GF-D8 (cell line): ENCODE data around the gene ZNF382.
"Not testable (repeated sequence)": the region's sequence is repeated elsewhere in the genome, so short reads cannot be mapped to it uniquely, and the experiment has no call there.

Source experiments
- DNase-seq: peaks from one replicate; lab custom pipeline; 2025; lab: John Stamatoyannopoulos, UW

The ZNF382 gene

GRCh38 chr19:36605101-36605876, at the start of gene ZNF382:
Gene ZNF382, plus strand, starts transcription at chr19:36605313. Its CDS starts 4,602 bp downstream, at chr19:36609915.
- peak; percentile 56 for DNase-seq

- no peak for DNase-seq
Observed at GRCh38 chr19:36564391-36564790, 40.7 kb upstream of the ZNF382 start.

GRCh38 chr19:36572593-36573019, 32.5 kb upstream of the ZNF382 start:
- no peak for DNase-seq

GRCh38 chr19:36573020-36573894, 31.9 kb upstream of the ZNF382 start, which contains the start of gene ZNF529:
Gene ZNF529, minus strand, starts transcription at chr19:36573292. Its CDS starts 946 bp downstream, at chr19:36572346.
- DNase-seq = peak; percentile 82

- DNase-seq = no peak
Observed at GRCh38 chr19:36573895-36574720, 31.0 kb upstream of the ZNF382 start.

GRCh38 chr19:36574741-36575140, 30.4 kb upstream of the ZNF382 start:
- DNase-seq = no peak

GRCh38 chr19:36577271-36577996, 27.7 kb upstream of the ZNF382 start:
- no peak for DNase-seq

- DNase-seq = no peak
Observed at GRCh38 chr19:36579255-36579654, 25.9 kb upstream of the ZNF382 start.

GRCh38 chr19:36602681-36603080, 2.4 kb upstream of the ZNF382 start:
- not testable (repeated sequence) for DNase-seq

GRCh38 chr19:36604656-36605100, 435 bp upstream of the ZNF382 start:
- DNase-seq = peak; percentile 32

GRCh38 chr19:36605877-36606478, 865 bp downstream of the ZNF382 start:
- peak; percentile 50 for DNase-seq

GRCh38 chr19:36627057-36627456, 21.9 kb downstream of the ZNF382 start:
- no peak for DNase-seq

GRCh38 chr19:36635342-36635741, 30.2 kb downstream of the ZNF382 start:
- no peak for DNase-seq

GRCh38 chr19:36638862-36639510, 33.9 kb downstream of the ZNF382 start:
- DNase-seq = no peak

GRCh38 chr19:36646746-36647145, 41.6 kb downstream of the ZNF382 start:
- no peak for DNase-seq

- DNase-seq = no peak
Observed at GRCh38 chr19:36652958-36653357, 47.8 kb downstream of the ZNF382 start.

GRCh38 chr19:36665832-36666231, 60.7 kb downstream of the ZNF382 start:
- DNase-seq = no peak

GRCh38 chr19:36668646-36669045, 63.5 kb downstream of the ZNF382 start:
- no peak for DNase-seq

GRCh38 chr19:36672368-36672767, 67.3 kb downstream of the ZNF382 start:
- no peak for DNase-seq

GRCh38 chr19:36674201-36674600, 69.1 kb downstream of the ZNF382 start:
- no peak for DNase-seq
